ENCODE results near the gene TMLHE. TPM values are rescaled to one million over a fixed set of nuclear protein-coding genes. Genes with fewer than 3 reads are reported as not detected.
"Not testable (repeated sequence)": the region's sequence is repeated elsewhere in the genome, so short reads cannot be mapped to it uniquely, and the experiment has no call there.

Gene TMLHE
- total RNA-seq, 1 experiment from 2014 or later = 16.5 TPM

DNA sequence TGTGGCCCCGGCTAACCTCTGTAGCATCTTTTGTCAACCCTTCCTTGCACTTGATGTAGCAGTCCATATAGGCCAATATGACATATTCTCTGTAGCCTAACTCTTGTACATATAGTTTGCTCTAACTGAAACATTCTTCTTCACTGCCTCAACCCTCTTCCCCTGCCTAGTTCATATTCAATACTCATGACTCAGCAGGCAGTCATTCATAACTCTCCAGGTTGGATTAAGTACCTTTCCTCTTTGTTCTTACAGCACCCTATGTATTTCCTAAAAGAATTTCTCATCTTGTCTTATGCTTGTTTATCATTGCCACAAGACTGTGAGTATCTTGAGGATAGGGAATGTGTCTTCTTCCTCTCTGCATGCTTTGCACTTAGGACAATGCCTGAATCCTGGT, 76.9 kb downstream of the TMLHE start:
- Mint-ChIP-seq H3K36me3 (ENCODE audit: insufficient read depth, unreplicated experiment) (peaks cover 8% of the 10 kb centered on the region), H3K9me3 (ENCODE audit: unreplicated experiment) (peaks cover 40% of the 10 kb centered on the region), H3K27ac (ENCODE audit: low read depth, unreplicated experiment) (no peak overlapping the region), H3K4me1 (ENCODE audit: insufficient read depth, unreplicated experiment) (no peaks in the 10 kb centered on the region), H3K4me3 (ENCODE audit: unreplicated experiment) (no peak overlapping the region), H3K27me3 (ENCODE audit: insufficient read depth, unreplicated experiment) (no peaks in the 10 kb centered on the region)
- intact Hi-C loops (cut with micrococcal nuclease) = loop anchor here (2.0 kb wide), 1 partner anchor 285 kb away; no protein-coding TSS in a partner anchor
- ChIA-PET POLR2A (interaction anchor here (0.7 kb wide), 1 partner anchor 629 kb away, joined by 3 read pairs; no protein-coding TSS in a partner anchor), CTCF (no interaction called here)
- no TSS peak for BruUV-seq (replicated peaks)
- TF ChIP-seq, protein P1, sequence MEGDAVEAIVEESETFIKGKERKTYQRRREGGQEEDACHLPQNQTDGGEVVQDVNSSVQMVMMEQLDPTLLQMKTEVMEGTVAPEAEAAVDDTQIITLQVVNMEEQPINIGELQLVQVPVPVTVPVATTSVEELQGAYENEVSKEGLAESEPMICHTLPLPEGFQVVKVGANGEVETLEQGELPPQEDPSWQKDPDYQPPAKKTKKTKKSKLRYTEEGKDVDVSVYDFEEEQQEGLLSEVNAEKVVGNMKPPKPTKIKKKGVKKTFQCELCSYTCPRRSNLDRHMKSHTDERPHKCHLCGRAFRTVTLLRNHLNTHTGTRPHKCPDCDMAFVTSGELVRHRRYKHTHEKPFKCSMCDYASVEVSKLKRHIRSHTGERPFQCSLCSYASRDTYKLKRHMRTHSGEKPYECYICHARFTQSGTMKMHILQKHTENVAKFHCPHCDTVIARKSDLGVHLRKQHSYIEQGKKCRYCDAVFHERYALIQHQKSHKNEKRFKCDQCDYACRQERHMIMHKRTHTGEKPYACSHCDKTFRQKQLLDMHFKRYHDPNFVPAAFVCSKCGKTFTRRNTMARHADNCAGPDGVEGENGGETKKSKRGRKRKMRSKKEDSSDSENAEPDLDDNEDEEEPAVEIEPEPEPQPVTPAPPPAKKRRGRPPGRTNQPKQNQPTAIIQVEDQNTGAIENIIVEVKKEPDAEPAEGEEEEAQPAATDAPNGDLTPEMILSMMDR (IDR thresholded peaks at IDR 0.05; ENCODE audit: unreplicated experiment) = no peak
- peak; percentile 6 for DNase-seq (ENCODE audit: unreplicated experiment)

GRCh38 chrX:155534800-155535199, 78.0 kb downstream of the TMLHE start:
- ChIA-PET CTCF (interaction anchor here (0.8 kb wide), 1 partner anchor 213 kb away, joined by 3 read pairs; no protein-coding TSS in a partner anchor), POLR2A (no interaction called here)
- intact Hi-C loops (cut with micrococcal nuclease) = loop anchor here (2.0 kb wide), 1 partner anchor 286 kb away; no protein-coding TSS in a partner anchor
- no peak overlapping the region for H3K27ac Mint-ChIP-seq (ENCODE audit: low read depth, unreplicated experiment)
- no peaks in the 10 kb centered on the region for H3K27me3 Mint-ChIP-seq (ENCODE audit: insufficient read depth, unreplicated experiment)
- TF ChIP-seq, protein P1 (IDR thresholded peaks at IDR 0.05; ENCODE audit: unreplicated experiment) = no peak
- DNase-seq (ENCODE audit: unreplicated experiment) = no peak
- no peak overlapping the region for H3K4me3 Mint-ChIP-seq (ENCODE audit: unreplicated experiment)
- peaks cover 8% of the 10 kb centered on the region for H3K36me3 Mint-ChIP-seq (ENCODE audit: insufficient read depth, unreplicated experiment)
- peaks cover 37% of the 10 kb centered on the region for H3K9me3 Mint-ChIP-seq (ENCODE audit: unreplicated experiment)
- no peaks in the 10 kb centered on the region for H3K4me1 Mint-ChIP-seq (ENCODE audit: insufficient read depth, unreplicated experiment)
- BruUV-seq (replicated peaks) = no TSS peak

DNA sequence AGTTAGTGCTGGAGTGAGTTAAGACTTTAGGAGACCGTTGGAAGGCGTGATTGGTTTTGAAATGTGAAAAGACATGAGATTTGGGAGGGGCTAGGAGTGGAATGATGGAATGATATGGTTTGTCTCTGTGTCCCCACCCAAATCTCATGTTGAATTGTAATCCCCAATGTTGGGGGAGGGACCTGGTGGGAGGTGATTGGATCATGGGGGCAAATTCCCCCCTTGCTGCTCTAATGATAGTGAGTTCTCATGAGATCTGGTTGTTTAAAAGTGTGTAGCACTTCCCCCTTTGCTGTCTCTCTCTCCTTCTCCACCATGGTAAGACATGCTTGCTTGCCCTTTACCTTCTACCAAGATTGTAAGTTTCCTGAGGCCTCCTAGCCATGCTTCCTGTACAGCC, 85.7 kb downstream of the TMLHE start:
- CTCF ChIA-PET; H3K27me3 Mint-ChIP-seq (ENCODE audit: insufficient read depth, unreplicated experiment); DNase-seq (ENCODE audit: unreplicated experiment); BruUV-seq (replicated peaks); H3K4me3 Mint-ChIP-seq (ENCODE audit: unreplicated experiment); H3K27ac Mint-ChIP-seq (ENCODE audit: low read depth, unreplicated experiment); intact Hi-C loops (cut with micrococcal nuclease); POLR2A ChIA-PET; H3K4me1 Mint-ChIP-seq (ENCODE audit: insufficient read depth, unreplicated experiment): not testable (repeated sequence)
- H3K36me3 Mint-ChIP-seq (ENCODE audit: insufficient read depth, unreplicated experiment) = peaks cover 14% of the 10 kb centered on the region
- peaks cover 38% of the 10 kb centered on the region for H3K9me3 Mint-ChIP-seq (ENCODE audit: unreplicated experiment)

- DNase-seq (ENCODE audit: unreplicated experiment) = no peak
- ChIA-PET CTCF (no interaction called here), POLR2A (no interaction called here)
- Mint-ChIP-seq H3K4me3 (ENCODE audit: unreplicated experiment) (no peak overlapping the region), H3K27me3 (ENCODE audit: insufficient read depth, unreplicated experiment) (no peaks in the 10 kb centered on the region), H3K27ac (ENCODE audit: low read depth, unreplicated experiment) (no peak overlapping the region), H3K36me3 (ENCODE audit: insufficient read depth, unreplicated experiment) (peaks cover 5% of the 10 kb centered on the region), H3K9me3 (ENCODE audit: unreplicated experiment) (no peaks in the 10 kb centered on the region), H3K4me1 (ENCODE audit: insufficient read depth, unreplicated experiment) (no peaks in the 10 kb centered on the region)
- intact Hi-C loops (cut with micrococcal nuclease) = no loop called here
- TF ChIP-seq, protein P1 (IDR thresholded peaks at IDR 0.05; ENCODE audit: unreplicated experiment) = no peak
- no TSS peak for BruUV-seq (replicated peaks)
These were observed 98.5 kb downstream of the TMLHE start for GRCh38 chrX:155514225-155514624.

- CTCF ChIA-PET = no interaction called here
These were observed 107.5 kb downstream of the TMLHE start for GRCh38 chrX:155505296-155505695.

DNA sequence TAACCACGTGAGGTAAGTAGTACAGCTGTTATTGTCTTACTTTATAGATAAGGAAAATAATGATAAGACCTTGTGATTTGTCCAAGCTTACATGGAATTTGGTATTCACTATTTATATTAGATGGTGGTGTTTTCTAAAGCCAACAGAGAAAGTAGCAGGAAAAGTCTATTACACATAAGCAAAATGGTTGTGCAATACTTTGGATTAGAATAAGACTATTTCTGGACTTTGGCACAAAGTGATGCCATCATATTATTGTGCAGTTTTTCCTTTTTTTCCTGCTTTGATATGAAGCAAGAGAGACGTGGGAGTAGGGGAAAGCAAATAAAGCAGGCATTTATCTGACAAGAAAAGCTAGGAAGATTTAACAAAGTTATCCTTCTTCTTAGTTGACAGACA, 117.6 kb downstream of the TMLHE start:
- DNase-seq (ENCODE audit: unreplicated experiment); BruUV-seq (replicated peaks); intact Hi-C loops (cut with micrococcal nuclease); H3K4me1 Mint-ChIP-seq (ENCODE audit: insufficient read depth, unreplicated experiment); POLR2A ChIA-PET; H3K9me3 Mint-ChIP-seq (ENCODE audit: unreplicated experiment); H3K27ac Mint-ChIP-seq (ENCODE audit: low read depth, unreplicated experiment); H3K36me3 Mint-ChIP-seq (ENCODE audit: insufficient read depth, unreplicated experiment); CTCF ChIA-PET; H3K27me3 Mint-ChIP-seq (ENCODE audit: insufficient read depth, unreplicated experiment); H3K4me3 Mint-ChIP-seq (ENCODE audit: unreplicated experiment): not testable (repeated sequence)

More at GRCh38 chrX:155505296-155505695, 107.5 kb downstream of the TMLHE start:
- H3K4me1 Mint-ChIP-seq (ENCODE audit: insufficient read depth, unreplicated experiment) = no peaks in the 10 kb centered on the region
- POLR2A ChIA-PET = no interaction called here
- TF ChIP-seq, protein P1 (IDR thresholded peaks at IDR 0.05; ENCODE audit: unreplicated experiment) = no peak
- BruUV-seq (replicated peaks) = no TSS peak
- no peak for DNase-seq (ENCODE audit: unreplicated experiment)
- intact Hi-C loops (cut with micrococcal nuclease) = no loop called here
- no peak overlapping the region for H3K4me3 Mint-ChIP-seq (ENCODE audit: unreplicated experiment)
- no peak overlapping the region for H3K27ac Mint-ChIP-seq (ENCODE audit: low read depth, unreplicated experiment)
- peaks cover 20% of the 10 kb centered on the region for H3K9me3 Mint-ChIP-seq (ENCODE audit: unreplicated experiment)
- H3K27me3 Mint-ChIP-seq (ENCODE audit: insufficient read depth, unreplicated experiment) = no peaks in the 10 kb centered on the region
- H3K36me3 Mint-ChIP-seq (ENCODE audit: insufficient read depth, unreplicated experiment) = peaks cover 15% of the 10 kb centered on the region

GRCh38 chrX:155491421-155491820, 121.3 kb downstream of the TMLHE start:
- H3K27me3 Mint-ChIP-seq (ENCODE audit: insufficient read depth, unreplicated experiment); H3K27ac Mint-ChIP-seq (ENCODE audit: low read depth, unreplicated experiment); POLR2A ChIA-PET; H3K9me3 Mint-ChIP-seq (ENCODE audit: unreplicated experiment); BruUV-seq (replicated peaks); intact Hi-C loops (cut with micrococcal nuclease); H3K4me1 Mint-ChIP-seq (ENCODE audit: insufficient read depth, unreplicated experiment); DNase-seq (ENCODE audit: unreplicated experiment); H3K36me3 Mint-ChIP-seq (ENCODE audit: insufficient read depth, unreplicated experiment); H3K4me3 Mint-ChIP-seq (ENCODE audit: unreplicated experiment); CTCF ChIA-PET: not testable (repeated sequence)

Measured in MCF 10A (cell line).